IMR-90 (cell line): Measurements from ENCODE around the gene NAA80. TPM values are rescaled to one million over a fixed set of nuclear protein-coding genes. Genes with fewer than 3 reads are reported as not detected.

Experiments
- ATAC-seq: fragments of 200-7000 bp; cut with Tn5 transposase; 2 replicates; pipeline ENCODE4 v1.9.1; 2020; ENCODE audit warnings: low read depth, mild to moderate bottlenecking, moderate library complexity
- BruUV-seq: library from RNA; stranded (reverse); fragments of 400-500 nt; replicated peaks from 2 replicates; lab custom pipeline; 2021; lab: Mats Ljungman, UMichigan
- CTCF ChIA-PET: fragments of 300-600 bp; formaldehyde crosslinking; extraction: SDS; loops from one replicate; lab custom pipeline; 2021; ENCODE audit warnings: antibody characterized with exemption; lab: Yijun Ruan, JAX
- POLR2A ChIA-PET: fragments of 300-600 bp; sonication (Branson Sonifier 250); formaldehyde crosslinking; loops from one replicate; lab custom pipeline; 2022; ENCODE audit warnings: antibody characterized with exemption; ENCODE audit not compliant: unreplicated experiment; lab: Charles Lee
- DNase-seq: peaks from one replicate; pipeline ENCODE4 v3.0.0; 2013
- H2AFZ ChIP-seq: replicated peaks from 2 replicates; pipeline ENCODE3; 2013; ENCODE audit warnings: low read length, mild to moderate bottlenecking; ENCODE audit not compliant: poor library complexity
- H2AK5ac ChIP-seq: 2 replicates; pipeline ENCODE4 v1.6.1; 2013; ENCODE audit warnings: low read depth, low read length, inconsistent platforms
- H2AK9ac ChIP-seq: replicated peaks from 2 replicates; pipeline ENCODE3; 2013; ENCODE audit warnings: mild to moderate bottlenecking, low read depth, low read length, moderate library complexity; ENCODE audit not compliant: poor library complexity
- H2BK120ac ChIP-seq: 2 replicates; pipeline ENCODE4 v1.6.1; 2013; ENCODE audit warnings: low read depth, low read length, inconsistent platforms
- H2BK15ac ChIP-seq: 3 replicates; pipeline ENCODE4 v1.6.1; 2013; ENCODE audit warnings: low read depth, low read length, inconsistent platforms
- H2BK20ac ChIP-seq: 2 replicates; pipeline ENCODE4 v1.6.1; 2013; ENCODE audit warnings: low read depth, mild to moderate bottlenecking, inconsistent platforms, low read length, moderate library complexity
- H2BK5ac ChIP-seq: 2 replicates; pipeline ENCODE4 v1.6.1; 2013; ENCODE audit warnings: mild to moderate bottlenecking, low read depth, low read length, inconsistent platforms; ENCODE audit not compliant: poor library complexity, severe bottlenecking
- H3K14ac ChIP-seq: replicated peaks from 2 replicates; pipeline ENCODE4 v1.6.1; 2013; ENCODE audit warnings: low read depth, low read length, inconsistent platforms
- H3K18ac ChIP-seq: 2 replicates; pipeline ENCODE4 v1.6.1; 2013; ENCODE audit warnings: low read depth, low read length, control low read depth
- H3K23ac ChIP-seq: 2 replicates; pipeline ENCODE4 v1.6.1; 2013; ENCODE audit warnings: low read depth, low read length, inconsistent platforms
- H3K27ac ChIP-seq: 2 replicates; pipeline ENCODE4 v1.5.1; 2013; ENCODE audit warnings: mild to moderate bottlenecking, control low read depth, low read length; ENCODE audit not compliant: insufficient read depth
- H3K27me3 ChIP-seq: 2 replicates; pipeline ENCODE4 v1.6.1; 2013; ENCODE audit warnings: low read length; ENCODE audit not compliant: control insufficient read depth, insufficient read depth
- H3K36me3 ChIP-seq: 2 replicates; pipeline ENCODE4 v1.6.1; 2013; ENCODE audit warnings: low read length, mixed read lengths; ENCODE audit not compliant: control insufficient read depth, insufficient read depth
- H3K4ac ChIP-seq: 2 replicates; pipeline ENCODE4 v1.6.1; 2013; ENCODE audit warnings: low read depth, low read length, inconsistent platforms
- H3K4me1 ChIP-seq: 2 replicates; pipeline ENCODE4 v1.6.1; 2013; ENCODE audit warnings: low read length, mixed read lengths; ENCODE audit not compliant: control insufficient read depth, insufficient read depth
- H3K4me2 ChIP-seq: 2 replicates; pipeline ENCODE4 v1.6.1; 2013; ENCODE audit warnings: low read depth, mild to moderate bottlenecking, control low read depth, low read length, moderate library complexity
- H3K4me3 ChIP-seq: 2 replicates; pipeline ENCODE4 v1.5.1; 2013; ENCODE audit warnings: low read depth, mild to moderate bottlenecking, control low read depth, low read length, moderate library complexity; ENCODE audit not compliant: insufficient read depth
- H3K56ac ChIP-seq: 2 replicates; pipeline ENCODE4 v1.6.1; 2013; ENCODE audit warnings: low read length, inconsistent platforms; ENCODE audit not compliant: insufficient read depth; ENCODE audit errors: extremely low read depth
- H3K79me1 ChIP-seq, 2 experiments: 2 replicates each; pipeline ENCODE4 v1.6.1; 2013; ENCODE audit warnings: low read length in 2 of 2, inconsistent platforms in 1 of 2, low read depth in 1 of 2
- H3K9ac ChIP-seq: 2 replicates; pipeline ENCODE4 v1.6.1; 2013; ENCODE audit warnings: low read depth, low read length, control low read depth
- H3K9me1 ChIP-seq: 2 replicates; pipeline ENCODE4 v1.6.1; 2013; ENCODE audit warnings: low read length, inconsistent platforms; ENCODE audit not compliant: insufficient read depth
- H3K9me3 ChIP-seq: 2 replicates; pipeline ENCODE4 v1.6.1; 2013; ENCODE audit warnings: low read length; ENCODE audit not compliant: control insufficient read depth, insufficient read depth
- H4K20me1 ChIP-seq: 2 replicates; pipeline ENCODE4 v1.6.1; 2013; ENCODE audit warnings: low read length, inconsistent platforms; ENCODE audit not compliant: insufficient read depth
- H4K5ac ChIP-seq: 2 replicates; pipeline ENCODE4 v1.6.1; 2013; ENCODE audit warnings: mild to moderate bottlenecking, low read depth, low read length, control low read depth
- H4K8ac ChIP-seq, 2 experiments: 2 replicates each; pipeline ENCODE4 v1.6.1; 2013; ENCODE audit warnings: low read depth in 2 of 2, low read length in 2 of 2, control low read depth in 1 of 2, inconsistent platforms in 1 of 2
- H4K91ac ChIP-seq: 2 replicates; pipeline ENCODE4 v1.6.1; 2013; ENCODE audit warnings: low read depth, low read length, inconsistent platforms; ENCODE audit not compliant: insufficient read depth
- MAFK ChIP-seq: IDR thresholded peaks from 2 replicates; pipeline ENCODE4 v1.6.1; 2012; ENCODE audit warnings: low read depth, low read length, improper control_type of control experiment
- MAZ ChIP-seq: IDR thresholded peaks from 2 replicates; pipeline ENCODE4 v1.6.1; 2012; ENCODE audit warnings: low read depth, mild to moderate bottlenecking, low read length, improper control_type of control experiment, moderate library complexity, borderline replicate concordance
- WGBS, 2 experiments: methylation state at CpG; one replicate each; pipeline versions ENCODE4 v1.1.5 to v1.1.7; 2013; ENCODE audit warnings: missing lambda C conversion rate in 2 of 2; ENCODE audit not compliant: insufficient read length in 1 of 2; ENCODE audit errors: extremely low coverage in 2 of 2; 5-methylcytosine and 5-hydroxymethylcytosine counted together
- dilution Hi-C: fragments of 300-500 bp; cut with HindIII; formaldehyde crosslinking; loops from one replicate; pipeline ENCODE4 v1.14.3; 2018; ENCODE audit warnings: low sequenced_read_pairs; ENCODE audit not compliant: unreplicated experiment
- in situ Hi-C: fragments of 300-500 bp; cut with MboI; formaldehyde crosslinking; loops from 3 replicates; pipeline ENCODE4 v1.14.3; 2019; ENCODE audit warnings: low sequenced_read_pairs, inconsistent platforms, mixed read lengths
- intact Hi-C: fragments of 100-400 bp; cut with micrococcal nuclease; formaldehyde crosslinking; loops from 2 replicates; pipeline ENCODE4 v1.10.0; 2022
- polyA plus RNA-seq, 3 experiments: library from polyadenylated mRNA; depleted of rRNA; stranded (reverse); fragments of >200 nt; gene quantifications; 2 replicates each; pipeline ENCODE4 v1.2.3, GENCODE V29; 2012; ENCODE audit warnings: low replicate concordance in 1 of 3
- total RNA-seq: library from RNA; depleted of rRNA; stranded (reverse); fragments of >200 nt; gene quantifications from 2 replicates; pipeline ENCODE4 v1.2.3, GENCODE V29; 2012

NAA80 gene
- total and polyA plus RNA-seq, 2 of the 4 experiments (the other 2 are of a cell fraction): 5.0 to 14.4 TPM

DNA sequence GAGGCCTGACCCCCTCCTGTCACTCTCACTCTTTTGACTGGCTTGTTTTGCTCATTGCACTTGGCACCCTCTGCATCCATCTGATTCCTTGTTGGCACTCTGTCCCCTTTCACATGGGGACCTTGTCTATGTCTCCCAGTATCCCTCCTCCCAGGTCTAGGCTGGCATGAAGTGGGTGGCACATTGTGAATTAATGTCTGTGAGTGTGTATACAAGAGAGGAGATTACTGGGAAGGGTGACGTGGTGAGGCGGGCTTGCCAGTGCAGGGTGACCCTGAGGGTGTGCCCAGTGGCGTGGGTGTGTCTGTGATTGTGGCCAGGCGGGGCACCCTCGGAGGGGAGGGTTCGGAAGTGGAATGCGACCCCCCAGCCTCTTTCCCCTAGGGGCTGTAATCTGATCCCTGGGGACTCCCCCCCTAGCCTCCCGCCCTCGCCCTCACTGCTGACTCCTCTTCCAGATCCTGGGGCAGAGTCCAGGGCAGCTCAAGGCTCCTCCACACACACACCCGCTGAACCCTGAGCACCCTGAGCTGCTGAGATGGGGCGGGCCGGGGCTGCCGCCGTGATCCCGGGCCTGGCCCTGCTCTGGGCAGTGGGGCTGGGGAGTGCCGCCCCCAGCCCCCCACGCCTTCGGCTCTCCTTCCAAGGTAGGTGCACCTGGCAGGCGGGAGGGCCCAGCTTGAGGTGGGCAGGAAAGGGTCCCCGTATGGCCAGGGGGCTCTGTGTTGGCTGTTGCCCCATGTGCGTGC lies 30.3 kb downstream of the NAA80 start, which contains the start of gene SEMA3B:
SEMA3B (plus strand) TSS at position 445 of the 749 bp plus-strand sequence; CDS start at position 539, 94 bp downstream.
- in situ Hi-C loops: no loop called here
- CTCF ChIA-PET: interaction anchor here (1.0 to 2.2 kb wide), 2 partner anchors 9 to 22 kb away, joined by 4 to 7 read pairs; no protein-coding TSS in a partner anchor

More for the DNA sequence above, 30.3 kb downstream of the NAA80 start, which contains the start of gene SEMA3B:
- peak within 1 kb of the TSS; percentile 95; the same call in 2 of the 3 replicates for H2BK15ac ChIP-seq
- peak within 1 kb of the TSS; percentile 98 for H3K14ac ChIP-seq
- no peaks in the 10 kb centered on the region for H3K27me3 ChIP-seq
- peak; percentile 16 for ATAC-seq
- H4K5ac ChIP-seq: peak within 1 kb of the TSS; percentile 79
- TF ChIP-seq MAZ (peak; percentile 68), MAFK (no peak)
- peak within 1 kb of the TSS; percentile 100 for H3K4ac ChIP-seq
- H2AFZ ChIP-seq: peak within 1 kb of the TSS; percentile 71
- POLR2A ChIA-PET: no interaction called here
- peak within 1 kb of the TSS; percentile 95 for H2BK120ac ChIP-seq
- intact Hi-C loops (no loop called here), dilution Hi-C loops (no loop called here)
- no peaks in the 10 kb centered on the region for H3K9me3 ChIP-seq
- H2AK9ac ChIP-seq: peak within 1 kb of the TSS; percentile 95
- peak within 1 kb of the TSS; percentile 91 for H4K91ac ChIP-seq
- BruUV-seq: no TSS peak
- no peaks in the 10 kb centered on the region for H4K20me1 ChIP-seq
- peaks cover 2% of the 10 kb centered on the region; the same call in 1 of the 2 replicates for H3K36me3 ChIP-seq
- H3K9ac ChIP-seq: peak within 1 kb of the TSS; percentile 77
- H2BK20ac ChIP-seq: peak within 1 kb of the TSS; percentile 90
- peak within 1 kb of the TSS; percentile 68 for H3K18ac ChIP-seq
- H3K4me2 ChIP-seq: peak within 1 kb of the TSS; percentile 71
- WGBS, 2 experiments: 25% methylated on average over 7 of the region's 21 CpGs; no CpG with 5 or more reads in 1 of the 2 experiments
- peaks cover 39% of the 10 kb centered on the region for H3K9me1 ChIP-seq
- H2BK5ac ChIP-seq: peak within 1 kb of the TSS; percentile 83
- DNase-seq: no peak
- no peak within 1 kb of the TSS for H3K56ac ChIP-seq
- H3K79me1 ChIP-seq: peaks cover 3 to 45% of the 10 kb centered on the region in 2 experiments; a peak in 3 of 4 replicates
- H4K8ac ChIP-seq: peak within 1 kb of the TSS; percentile 56 to 98
- peak within 1 kb of the TSS; percentile 100 for H2AK5ac ChIP-seq
- H3K4me3 ChIP-seq: peak within 1 kb of the TSS; percentile 31
- peaks cover 64% of the 10 kb centered on the region for H3K4me1 ChIP-seq
- peak within 1 kb of the TSS; percentile 85 for H3K23ac ChIP-seq
- peak within 1 kb of the TSS; percentile 80 for H3K27ac ChIP-seq
